Lower leg skin (tissue), 3 donors: ENCODE data around the gene GCKR.

Experiments
- POLR2A ChIP-seq, 2 donors: fragments of 450-650 bp; IDR thresholded peaks; one replicate each; pipeline ENCODE4 v1.6.1; 2016 to 2017; ENCODE audit warnings: antibody characterized with exemption in 2 of 2, mild to moderate bottlenecking in 1 of 2, moderate library complexity in 1 of 2
- TF ChIP-seq, protein P1 (sequence below), 3 donors: fragments of 450-650 bp; IDR thresholded peaks; one replicate each; pipeline ENCODE4 v1.5.1; 2016; ENCODE audit warnings: antibody characterized with exemption in 3 of 3, mild to moderate bottlenecking in 3 of 3, moderate library complexity in 2 of 3

DNA sequence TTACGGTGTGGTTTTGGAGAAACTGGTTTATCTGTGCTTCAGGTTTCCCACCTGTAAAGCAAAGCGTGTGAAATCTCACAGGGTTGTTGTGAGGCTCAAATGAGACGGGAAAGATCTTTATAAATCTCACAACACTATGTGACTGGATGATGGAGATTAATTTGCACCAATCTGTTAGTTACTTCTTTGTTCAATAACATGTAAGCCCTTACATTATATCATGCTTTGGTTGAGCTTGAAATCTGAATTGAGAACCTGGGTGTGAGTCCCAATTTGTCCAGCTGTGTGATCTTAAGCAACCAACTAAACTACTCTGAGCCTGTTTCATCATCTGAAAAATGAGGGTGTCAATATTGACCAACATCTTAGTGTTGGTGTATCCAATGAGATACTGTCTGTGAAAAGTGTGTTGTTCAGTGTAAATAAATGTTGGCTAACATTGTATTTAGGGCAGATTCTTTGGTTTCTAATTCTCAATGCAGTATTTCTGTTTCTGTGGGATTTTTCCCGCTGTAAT lies 741 bp upstream of the GCKR start:
- TF ChIP-seq, protein P1, sequence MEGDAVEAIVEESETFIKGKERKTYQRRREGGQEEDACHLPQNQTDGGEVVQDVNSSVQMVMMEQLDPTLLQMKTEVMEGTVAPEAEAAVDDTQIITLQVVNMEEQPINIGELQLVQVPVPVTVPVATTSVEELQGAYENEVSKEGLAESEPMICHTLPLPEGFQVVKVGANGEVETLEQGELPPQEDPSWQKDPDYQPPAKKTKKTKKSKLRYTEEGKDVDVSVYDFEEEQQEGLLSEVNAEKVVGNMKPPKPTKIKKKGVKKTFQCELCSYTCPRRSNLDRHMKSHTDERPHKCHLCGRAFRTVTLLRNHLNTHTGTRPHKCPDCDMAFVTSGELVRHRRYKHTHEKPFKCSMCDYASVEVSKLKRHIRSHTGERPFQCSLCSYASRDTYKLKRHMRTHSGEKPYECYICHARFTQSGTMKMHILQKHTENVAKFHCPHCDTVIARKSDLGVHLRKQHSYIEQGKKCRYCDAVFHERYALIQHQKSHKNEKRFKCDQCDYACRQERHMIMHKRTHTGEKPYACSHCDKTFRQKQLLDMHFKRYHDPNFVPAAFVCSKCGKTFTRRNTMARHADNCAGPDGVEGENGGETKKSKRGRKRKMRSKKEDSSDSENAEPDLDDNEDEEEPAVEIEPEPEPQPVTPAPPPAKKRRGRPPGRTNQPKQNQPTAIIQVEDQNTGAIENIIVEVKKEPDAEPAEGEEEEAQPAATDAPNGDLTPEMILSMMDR (IDR thresholded peaks at IDR 0.05): no peak
- no peak for TF ChIP-seq POLR2A (IDR thresholded peaks at IDR 0.05)
